Testis (tissue), 2 donors: ENCODE measurements around the gene DAB2IP.

ENCODE experiments used
- POLR2A ChIP-seq: fragments of 450-650 bp; IDR thresholded peaks from one replicate; pipeline ENCODE4 v1.6.1; 2017; ENCODE audit warnings: antibody characterized with exemption, mild to moderate bottlenecking, moderate library complexity
- TF ChIP-seq, protein P1 (sequence below), 3 experiments: fragments of 450-650 bp in 2 of 3; fragments of 200-600 bp in 1 of 3; sonication (generic) in 1 of 3; IDR thresholded peaks; one replicate each; pipeline ENCODE4 v1.5.1; 2016 to 2019; ENCODE audit warnings: antibody characterized with exemption in 3 of 3, mild to moderate bottlenecking in 2 of 3, moderate library complexity in 1 of 3

DNA sequence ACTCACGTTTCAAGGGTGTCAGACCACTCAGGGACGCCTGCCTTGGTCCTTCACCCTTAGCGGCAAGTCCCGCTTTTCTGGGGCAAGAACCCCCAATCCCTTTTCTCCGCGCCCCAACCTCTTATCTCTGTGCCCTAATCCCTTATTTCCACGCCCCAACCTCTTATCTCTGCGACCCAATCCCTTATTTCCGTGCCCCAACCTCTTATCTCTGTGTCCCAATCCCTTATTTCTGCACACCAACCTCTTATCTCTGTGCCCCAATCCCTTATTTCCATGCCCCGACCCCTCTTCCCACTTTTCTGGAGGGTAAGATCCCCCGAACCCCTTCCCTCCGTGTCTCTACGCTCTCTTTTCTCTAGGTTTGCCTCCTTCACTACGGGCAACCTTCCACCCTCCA is 139.4 kb downstream of the DAB2IP start:
- TF ChIP-seq, protein P1, sequence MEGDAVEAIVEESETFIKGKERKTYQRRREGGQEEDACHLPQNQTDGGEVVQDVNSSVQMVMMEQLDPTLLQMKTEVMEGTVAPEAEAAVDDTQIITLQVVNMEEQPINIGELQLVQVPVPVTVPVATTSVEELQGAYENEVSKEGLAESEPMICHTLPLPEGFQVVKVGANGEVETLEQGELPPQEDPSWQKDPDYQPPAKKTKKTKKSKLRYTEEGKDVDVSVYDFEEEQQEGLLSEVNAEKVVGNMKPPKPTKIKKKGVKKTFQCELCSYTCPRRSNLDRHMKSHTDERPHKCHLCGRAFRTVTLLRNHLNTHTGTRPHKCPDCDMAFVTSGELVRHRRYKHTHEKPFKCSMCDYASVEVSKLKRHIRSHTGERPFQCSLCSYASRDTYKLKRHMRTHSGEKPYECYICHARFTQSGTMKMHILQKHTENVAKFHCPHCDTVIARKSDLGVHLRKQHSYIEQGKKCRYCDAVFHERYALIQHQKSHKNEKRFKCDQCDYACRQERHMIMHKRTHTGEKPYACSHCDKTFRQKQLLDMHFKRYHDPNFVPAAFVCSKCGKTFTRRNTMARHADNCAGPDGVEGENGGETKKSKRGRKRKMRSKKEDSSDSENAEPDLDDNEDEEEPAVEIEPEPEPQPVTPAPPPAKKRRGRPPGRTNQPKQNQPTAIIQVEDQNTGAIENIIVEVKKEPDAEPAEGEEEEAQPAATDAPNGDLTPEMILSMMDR (IDR thresholded peaks at IDR 0.05): no peak
- TF ChIP-seq POLR2A: no peak
